HFF-Myc (cell line): ENCODE results near the gene ADAM22.

Source experiments
- DNase-seq: peaks from one replicate; pipeline ENCODE4 v3.0.0-alpha.2; 2011; ENCODE audit warnings: low read depth; ENCODE audit errors: extremely low read depth
- H3K4me3 ChIP-seq: replicated peaks from 2 replicates; pipeline ENCODE4 v1.5.1; 2011; ENCODE audit warnings: low read depth, mild to moderate bottlenecking, control low read depth, low read length
- CTCF ChIP-seq: IDR thresholded peaks from 2 replicates; pipeline ENCODE4 v1.5.1; 2012; ENCODE audit warnings: mild to moderate bottlenecking, low read depth, low read length, control low read depth; ENCODE audit errors: missing control alignments

Gene ADAM22

GRCh38 chr7:88183051-88183450 is 249.0 kb downstream of the ADAM22 start:
- DNase-seq: no peak
- H3K4me3 ChIP-seq: no peak overlapping the region
- TF ChIP-seq CTCF: no peak

- TF ChIP-seq CTCF: no peak
- no peak for DNase-seq
- no peak overlapping the region for H3K4me3 ChIP-seq
Measured at GRCh38 chr7:88184848-88185304, 250.8 kb downstream of the ADAM22 start.

- no peak for TF ChIP-seq CTCF
- DNase-seq: no peak
- H3K4me3 ChIP-seq: no peak overlapping the region
Measured at GRCh38 chr7:88185650-88186049, 251.6 kb downstream of the ADAM22 start.

GRCh38 chr7:88191911-88192310 is 257.9 kb downstream of the ADAM22 start:
- TF ChIP-seq CTCF: no peak
- no peak overlapping the region for H3K4me3 ChIP-seq
- DNase-seq: no peak

GRCh38 chr7:88200261-88200660 is 266.2 kb downstream of the ADAM22 start:
- H3K4me3 ChIP-seq: no peak overlapping the region
- no peak for DNase-seq
- TF ChIP-seq CTCF: no peak

- TF ChIP-seq CTCF: no peak
- no peak for DNase-seq
- no peak overlapping the region for H3K4me3 ChIP-seq
Measured at GRCh38 chr7:88200789-88201188, 266.7 kb downstream of the ADAM22 start.

- TF ChIP-seq CTCF: no peak
- no peak for DNase-seq
- no peak overlapping the region for H3K4me3 ChIP-seq
Measured at GRCh38 chr7:88201305-88201704, 267.3 kb downstream of the ADAM22 start.
